GM12801 (cell line): ENCODE results near the gene LOC101059915.

Source experiments
- TF ChIP-seq, protein P1 (sequence below): IDR thresholded peaks from one replicate; pipeline ENCODE4 v1.5.1; 2011; ENCODE audit warnings: control low read depth; ENCODE audit not compliant: insufficient read length; ENCODE audit errors: extremely low read depth

LOC101059915 gene

DNA sequence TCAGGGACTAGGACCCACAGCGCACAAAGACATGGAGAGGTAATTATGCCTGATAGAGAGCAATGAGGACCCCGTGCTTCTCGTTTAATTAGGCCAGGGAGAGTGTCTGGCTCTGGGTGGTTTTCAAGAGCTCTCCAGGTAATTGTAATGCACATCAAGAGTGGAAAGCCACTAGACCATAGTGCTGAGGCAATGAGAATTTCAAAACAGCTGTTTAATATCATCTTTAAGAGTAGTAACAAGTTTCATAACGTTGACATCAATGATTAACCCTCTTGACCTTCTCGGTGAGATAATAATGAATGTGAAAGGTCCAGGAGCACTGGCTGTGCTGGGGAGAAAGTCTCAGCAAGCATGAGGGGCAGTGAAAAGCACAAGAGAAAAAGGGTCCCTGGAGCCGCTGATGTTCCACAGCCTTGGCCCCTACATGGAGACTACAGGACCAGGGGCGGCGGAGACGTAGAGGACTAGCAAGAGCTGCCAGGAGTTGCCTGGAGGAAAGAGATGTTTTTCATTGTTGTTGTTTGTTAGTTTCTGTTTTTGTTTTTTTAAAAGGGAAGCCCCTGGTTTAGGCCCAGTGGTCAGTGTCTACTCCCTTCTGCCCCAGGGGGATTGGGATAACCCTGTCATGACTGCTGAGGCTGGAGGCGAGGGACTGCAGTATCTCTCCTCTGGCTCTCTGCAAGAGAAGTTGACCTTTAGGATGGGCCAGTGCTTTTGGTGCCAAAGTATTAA is 34.3 kb upstream of the LOC101059915 start:
- TF ChIP-seq, protein P1, sequence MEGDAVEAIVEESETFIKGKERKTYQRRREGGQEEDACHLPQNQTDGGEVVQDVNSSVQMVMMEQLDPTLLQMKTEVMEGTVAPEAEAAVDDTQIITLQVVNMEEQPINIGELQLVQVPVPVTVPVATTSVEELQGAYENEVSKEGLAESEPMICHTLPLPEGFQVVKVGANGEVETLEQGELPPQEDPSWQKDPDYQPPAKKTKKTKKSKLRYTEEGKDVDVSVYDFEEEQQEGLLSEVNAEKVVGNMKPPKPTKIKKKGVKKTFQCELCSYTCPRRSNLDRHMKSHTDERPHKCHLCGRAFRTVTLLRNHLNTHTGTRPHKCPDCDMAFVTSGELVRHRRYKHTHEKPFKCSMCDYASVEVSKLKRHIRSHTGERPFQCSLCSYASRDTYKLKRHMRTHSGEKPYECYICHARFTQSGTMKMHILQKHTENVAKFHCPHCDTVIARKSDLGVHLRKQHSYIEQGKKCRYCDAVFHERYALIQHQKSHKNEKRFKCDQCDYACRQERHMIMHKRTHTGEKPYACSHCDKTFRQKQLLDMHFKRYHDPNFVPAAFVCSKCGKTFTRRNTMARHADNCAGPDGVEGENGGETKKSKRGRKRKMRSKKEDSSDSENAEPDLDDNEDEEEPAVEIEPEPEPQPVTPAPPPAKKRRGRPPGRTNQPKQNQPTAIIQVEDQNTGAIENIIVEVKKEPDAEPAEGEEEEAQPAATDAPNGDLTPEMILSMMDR, result no peak

DNA sequence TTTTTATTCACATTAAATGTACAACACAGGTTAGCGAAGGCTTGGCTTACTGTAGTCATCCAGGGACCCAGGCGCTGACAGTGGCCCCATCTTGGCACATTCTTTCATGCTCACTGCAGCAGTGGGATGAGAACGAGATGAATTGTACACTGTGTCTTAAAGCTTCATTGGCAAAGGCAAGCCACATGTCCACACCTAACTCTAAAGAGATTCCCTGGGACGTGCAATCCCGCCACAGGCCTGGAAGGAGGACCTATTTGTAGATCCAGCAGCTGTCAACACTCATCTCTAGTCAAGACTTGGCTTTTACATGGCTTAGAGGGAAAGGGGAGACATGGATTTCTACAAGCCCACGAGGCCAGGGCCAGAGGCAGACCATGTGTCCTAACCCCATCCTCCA is 33.0 kb upstream of the LOC101059915 start:
- TF ChIP-seq, protein P1, result no peak

DNA sequence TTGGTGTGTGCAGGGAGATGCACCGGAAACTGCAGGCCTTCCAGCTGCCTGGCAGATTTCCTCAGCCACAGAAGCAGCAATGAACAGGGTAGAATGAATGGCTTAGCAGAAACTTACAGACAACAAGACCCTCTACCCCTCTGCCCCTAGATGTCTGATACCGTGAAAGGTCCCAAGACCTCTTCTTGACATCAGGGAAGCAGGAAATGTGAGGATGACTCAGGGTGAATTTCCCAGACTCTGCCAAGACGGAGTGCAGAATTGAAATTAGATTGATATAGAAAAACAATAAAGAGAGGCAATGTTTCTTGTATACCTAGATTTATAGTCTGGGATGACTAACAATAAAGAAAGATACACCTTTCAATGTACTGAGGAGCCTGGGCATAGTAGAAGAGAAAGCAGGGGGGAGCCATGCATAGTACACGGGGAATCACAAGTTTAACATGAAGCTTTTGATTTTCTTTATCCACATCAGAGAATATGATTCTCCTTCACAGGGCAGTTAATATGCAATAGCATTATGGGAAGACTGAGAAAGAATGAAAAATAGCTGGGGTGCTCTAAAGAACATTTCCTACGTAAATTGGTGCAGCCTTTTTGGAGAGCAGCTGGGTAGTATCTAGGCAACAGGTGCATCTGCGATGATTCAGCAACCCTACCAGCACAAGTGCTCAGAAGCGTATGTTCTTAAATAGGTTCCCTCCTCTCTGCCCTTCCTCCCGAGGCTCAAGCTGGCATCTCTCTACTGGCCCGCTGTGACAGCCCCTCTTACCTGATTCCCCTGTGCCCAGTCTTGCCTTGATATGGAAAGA is 30.7 kb upstream of the LOC101059915 start:
- TF ChIP-seq, protein P1, result no peak

DNA sequence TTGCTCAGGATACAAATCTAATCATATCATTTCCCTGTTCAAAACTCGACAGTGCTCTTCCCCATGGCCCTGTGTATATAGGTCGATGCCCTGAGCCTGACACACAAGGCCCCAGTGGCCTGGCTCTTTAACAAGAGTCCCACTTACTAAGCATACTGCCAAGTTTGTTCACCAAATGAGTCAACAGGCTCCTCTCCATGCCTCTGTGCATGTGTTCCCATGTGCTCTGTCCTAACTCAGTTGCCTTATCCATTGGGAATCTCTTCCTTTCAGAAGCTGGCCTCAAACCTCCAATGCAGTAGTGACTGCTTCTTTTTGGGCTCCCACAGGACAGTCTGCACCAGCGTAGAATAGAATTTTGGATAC is 30.1 kb upstream of the LOC101059915 start:
- TF ChIP-seq, protein P1, result no peak

DNA sequence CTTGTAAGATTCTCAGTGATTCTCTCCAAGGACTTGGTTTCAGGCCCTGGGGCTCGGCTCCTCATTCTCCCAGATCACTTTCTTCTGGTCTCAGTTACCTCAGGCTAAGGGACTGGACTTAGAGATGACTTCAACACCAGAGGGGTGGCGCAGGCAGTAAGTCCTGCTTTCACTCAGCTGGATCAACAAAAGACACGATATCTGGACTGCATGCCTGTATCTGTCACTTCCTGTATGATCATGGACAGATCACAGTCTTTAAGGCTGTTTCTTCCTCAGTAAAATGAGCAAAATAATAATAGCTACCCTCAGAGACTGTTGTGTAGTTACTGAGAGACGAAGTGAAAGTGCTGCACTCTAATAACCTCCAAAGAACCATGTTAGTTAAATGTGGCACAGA is 29.5 kb upstream of the LOC101059915 start:
- TF ChIP-seq, protein P1, result no peak

DNA sequence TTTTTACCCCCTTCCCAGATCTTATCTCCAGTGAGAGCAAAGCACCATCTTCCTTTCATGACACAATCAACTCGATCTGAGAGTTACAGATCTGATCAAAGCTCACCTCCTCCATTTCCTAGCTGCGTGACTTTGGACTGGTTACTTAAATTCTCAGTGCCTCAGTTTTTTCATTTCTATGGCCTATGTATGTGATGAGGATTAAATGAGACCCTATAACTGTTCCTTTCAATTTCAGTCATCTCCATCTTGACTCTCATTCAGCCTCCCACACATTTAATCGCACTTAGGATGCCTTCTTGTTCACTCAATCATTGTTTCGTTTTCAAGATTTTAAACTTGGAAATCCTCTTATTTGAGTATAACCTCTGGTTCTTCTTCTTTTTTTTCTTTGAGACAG is 28.9 kb upstream of the LOC101059915 start:
- TF ChIP-seq, protein P1, result no peak

DNA sequence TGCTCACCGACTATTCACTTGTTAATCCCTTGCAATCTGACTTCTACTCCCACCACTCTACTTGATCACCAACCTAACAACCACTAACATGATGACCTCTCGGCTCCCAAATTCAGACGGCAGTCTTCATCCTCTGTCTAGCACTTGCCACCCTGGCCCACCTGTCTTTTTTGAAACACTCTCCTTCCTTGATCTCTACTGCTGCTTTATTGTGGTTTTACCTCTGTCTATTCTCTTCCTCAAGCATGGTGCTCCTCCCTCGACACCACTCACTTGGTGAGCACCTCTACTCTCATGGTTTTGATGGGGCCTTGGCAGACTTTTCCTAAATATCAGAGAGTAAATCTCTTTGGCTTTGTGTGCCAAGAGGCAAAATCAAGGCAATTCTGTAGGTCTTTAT is 27.3 kb upstream of the LOC101059915 start:
- TF ChIP-seq, protein P1, result no peak
